ENCODE measurements around the gene BBS5. TPM values are rescaled to one million over a fixed set of nuclear protein-coding genes. Genes with fewer than 3 reads are reported as not detected.

The BBS5 gene
- polyA plus RNA-seq (2011; rRNA removed): 1.6 and 1.7 TPM in 2 replicates
- polyA plus RNA-seq (2012; cell fraction: cytosol; rRNA removed): 2.4 and 3.5 TPM in 2 replicates
- 7.3 and 7.5 TPM in 2 replicates for polyA plus RNA-seq (2012; cell fraction: nucleus; rRNA removed)
- 5.3 to 6.0 TPM (median 5.4 TPM) in 3 replicates for polyA plus RNA-seq (2017; fragmentation: RNase III; extraction: RNeasy Plus Mini Kit Qiagen cat#74134 plus additional on column Dnase treatment)
- 1.5 and 2.4 TPM in 2 replicates for polyA minus RNA-seq (2011; rRNA and poly(A)+ RNA removed)

GRCh38 chr2:169479257-169480078 lies at the start of gene BBS5:
BBS5 (plus strand) TSS chr2:169479494; CDS start chr2:169479554, 60 bp downstream.
- Histone ChIP-seq H3K4me2 (peak within 1 kb of the TSS; percentile 90), H3K4me1 (0 out of 3 replicates have a peak, but pooled peaks cover 4% of the 10 kb centered on the region), H3K27ac (peak within 1 kb of the TSS; percentile 79 to 88), H3K9me3 (no peaks in the 10 kb centered on the region), H3K4me3 (peak within 1 kb of the TSS; percentile 83)
- ATAC-seq (peak; percentile 95 to 96), FAIRE-seq (no peak), DNase-seq (ENCODE audit: low read depth in 1 of 2, low spot score in 1 of 2) (peak; percentile 71 to 84)
- 2% methylated on average over 31 of the region's 71 CpGs for WGBS (ENCODE audit: missing lambda C conversion rate)
- ChIA-PET CTCF (interaction anchor here (0.7 to 2.3 kb wide), 22 partner anchors 10 to 450 kb away, joined by 3 to 8 read pairs (median 3); partner anchors contain the start of gene KLHL41), POLR2A (interaction anchor here (1.4 kb wide), 1 partner anchor 9 kb away, joined by 8 read pairs; no protein-coding TSS in a partner anchor)
- TF ChIP-seq ZSCAN20 (CRISPR knock-in tag; IDR thresholded peaks at IDR 0.05) (no peak), BCL3 (IDR thresholded peaks at IDR 0.05) (no peak), REST (IDR thresholded peaks at IDR 0.05) (peak; percentile 54), PHF8 (IDR thresholded peaks at IDR 0.05; ENCODE audit: borderline replicate concordance, low read depth) (peak; percentile 83), HOXB13 (CRISPR knock-in tag; IDR thresholded peaks at IDR 0.05; ENCODE audit: low read depth) (no peak), NPAS2 (CRISPR knock-in tag; IDR thresholded peaks at IDR 0.05; ENCODE audit: borderline replicate concordance) (no peak), KDM1A (IDR thresholded peaks at IDR 0.05; ENCODE audit: low read depth) (no peak), SREBF2 (IDR thresholded peaks at IDR 0.05) (no peak), TFCP2L1 (CRISPR knock-in tag; IDR thresholded peaks at IDR 0.05) (no peak), CHD2 (IDR thresholded peaks at IDR 0.05; ENCODE audit: low read length, partially characterized antibody) (peak; percentile 48), PBX3 (IDR thresholded peaks at IDR 0.05) (no peak), RAD21 (conservative IDR thresholded peaks at IDR 0.05 in 1 of 2, IDR thresholded peaks at IDR 0.05 in 1 of 2) (peak; percentile 39 to 54; a peak in 4 of 5 replicates), EP300 (IDR thresholded peaks at IDR 0.05) (no peak), HDAC2 (IDR thresholded peaks at IDR 0.05) (no peak), POLR2AphosphoS2 (conservative IDR thresholded peaks at IDR 0.05; ENCODE audit: low read length) (no peak), ZNF302 (CRISPR knock-in tag; IDR thresholded peaks at IDR 0.05) (no peak), USF2 (IDR thresholded peaks at IDR 0.05) (no peak), ELK1 (IDR thresholded peaks at IDR 0.05; ENCODE audit: low read depth, low read length) (no peak), RARB (CRISPR knock-in tag; IDR thresholded peaks at IDR 0.05) (no peak), FOSL2 (IDR thresholded peaks at IDR 0.05) (no peak), FOSL2 (CRISPR knock-in tag; IDR thresholded peaks at IDR 0.05) (no peak), HES2 (IDR thresholded peaks at IDR 0.05) (no peak), EHF (CRISPR knock-in tag; IDR thresholded peaks at IDR 0.05) (no peak), JUN (IDR thresholded peaks at IDR 0.05) (peak in 1 of 2 experiments; percentile 40; a peak in 2 of 5 replicates), RCOR1 (IDR thresholded peaks at IDR 0.05; ENCODE audit: low read depth, low read length) (no peak), ESRRA (IDR thresholded peaks at IDR 0.05; ENCODE audit: borderline replicate concordance, low read length) (no peak), HEYL (CRISPR knock-in tag; IDR thresholded peaks at IDR 0.05) (no peak), ATOH8 (CRISPR knock-in tag; IDR thresholded peaks at IDR 0.05; ENCODE audit: low read depth) (no peak), MAX (IDR thresholded peaks at IDR 0.05) (peak; percentile 76), NR3C1 (IDR thresholded peaks at IDR 0.05) (no peak)
